H1 (cell line): Measurements from ENCODE around the gene CCDC182. TPM values are rescaled to one million over a fixed set of nuclear protein-coding genes. Genes with fewer than 3 reads are reported as not detected.

Experiments
- CTBP2 ChIP-seq: IDR thresholded peaks from 2 replicates; pipeline ENCODE4 v1.7.0; 2011; ENCODE audit warnings: borderline replicate concordance, mild to moderate bottlenecking, moderate library complexity, mixed read lengths, low read length; ENCODE audit not compliant: insufficient read depth, insufficient read length
- polyA plus RNA-seq, 7 experiments: library from polyadenylated mRNA; depleted of rRNA in 3 of 7; stranded (reverse) in 5 of 7; unstranded in 2 of 7; fragments of >200 nt in 5 of 7; fragments of 200-250 nt in 2 of 7; gene quantifications; 1 replicate in 5 of 7; 2 replicates in 1 of 7; 4 replicates in 1 of 7; pipeline versions ENCODE4 v1.2.1 to v1.2.3, GENCODE V29; 2011 to 2013; ENCODE audit warnings: missing spikeins in 2 of 7, mixed read lengths in 2 of 7
- total RNA-seq: library from RNA; stranded (reverse); fragmentation: NEBNext Ultra II Directional; extraction: Animal tissue kit (Norgen Biotek cat#: 25700); gene quantifications from 2 replicates; pipeline ENCODE4 v1.2.1, GENCODE V29; 2021
- TF ChIP-seq, protein P1 (sequence below): fragments of 300-600 bp; sonication (generic); IDR thresholded peaks from 2 replicates; pipeline ENCODE4 v1.7.1; 2012; ENCODE audit warnings: low read length, moderate library complexity, mild to moderate bottlenecking, inconsistent platforms; ENCODE audit not compliant: insufficient replicate concordance
- TF ChIP-seq, protein P2 (sequence below): IDR thresholded peaks from 2 replicates; pipeline ENCODE4 v1.6.1; 2012; ENCODE audit warnings: inconsistent platforms

Gene CCDC182
- total and polyA plus RNA-seq, 2 of the 8 experiments (the other 6 are each of a cell fraction or from before 2014, with no cell fraction given): not detected

DNA sequence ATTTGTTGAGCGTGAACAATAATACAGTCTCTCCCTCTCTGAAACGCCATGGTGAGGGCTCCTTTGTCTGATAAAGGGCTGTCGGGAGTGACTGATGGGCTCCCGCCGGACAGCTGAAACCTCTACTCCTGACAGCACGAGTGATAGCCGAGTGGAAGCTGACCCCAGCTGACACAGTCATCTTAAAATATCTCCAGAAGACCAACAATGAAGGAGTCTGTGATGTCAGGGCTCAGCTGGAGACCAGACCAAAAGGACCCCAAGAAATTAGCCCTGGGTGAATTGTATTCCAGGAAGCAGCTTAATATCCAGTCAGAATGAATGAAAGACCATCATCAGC lies 22.4 kb downstream of the CCDC182 start (continued):
- TF ChIP-seq, protein P1, sequence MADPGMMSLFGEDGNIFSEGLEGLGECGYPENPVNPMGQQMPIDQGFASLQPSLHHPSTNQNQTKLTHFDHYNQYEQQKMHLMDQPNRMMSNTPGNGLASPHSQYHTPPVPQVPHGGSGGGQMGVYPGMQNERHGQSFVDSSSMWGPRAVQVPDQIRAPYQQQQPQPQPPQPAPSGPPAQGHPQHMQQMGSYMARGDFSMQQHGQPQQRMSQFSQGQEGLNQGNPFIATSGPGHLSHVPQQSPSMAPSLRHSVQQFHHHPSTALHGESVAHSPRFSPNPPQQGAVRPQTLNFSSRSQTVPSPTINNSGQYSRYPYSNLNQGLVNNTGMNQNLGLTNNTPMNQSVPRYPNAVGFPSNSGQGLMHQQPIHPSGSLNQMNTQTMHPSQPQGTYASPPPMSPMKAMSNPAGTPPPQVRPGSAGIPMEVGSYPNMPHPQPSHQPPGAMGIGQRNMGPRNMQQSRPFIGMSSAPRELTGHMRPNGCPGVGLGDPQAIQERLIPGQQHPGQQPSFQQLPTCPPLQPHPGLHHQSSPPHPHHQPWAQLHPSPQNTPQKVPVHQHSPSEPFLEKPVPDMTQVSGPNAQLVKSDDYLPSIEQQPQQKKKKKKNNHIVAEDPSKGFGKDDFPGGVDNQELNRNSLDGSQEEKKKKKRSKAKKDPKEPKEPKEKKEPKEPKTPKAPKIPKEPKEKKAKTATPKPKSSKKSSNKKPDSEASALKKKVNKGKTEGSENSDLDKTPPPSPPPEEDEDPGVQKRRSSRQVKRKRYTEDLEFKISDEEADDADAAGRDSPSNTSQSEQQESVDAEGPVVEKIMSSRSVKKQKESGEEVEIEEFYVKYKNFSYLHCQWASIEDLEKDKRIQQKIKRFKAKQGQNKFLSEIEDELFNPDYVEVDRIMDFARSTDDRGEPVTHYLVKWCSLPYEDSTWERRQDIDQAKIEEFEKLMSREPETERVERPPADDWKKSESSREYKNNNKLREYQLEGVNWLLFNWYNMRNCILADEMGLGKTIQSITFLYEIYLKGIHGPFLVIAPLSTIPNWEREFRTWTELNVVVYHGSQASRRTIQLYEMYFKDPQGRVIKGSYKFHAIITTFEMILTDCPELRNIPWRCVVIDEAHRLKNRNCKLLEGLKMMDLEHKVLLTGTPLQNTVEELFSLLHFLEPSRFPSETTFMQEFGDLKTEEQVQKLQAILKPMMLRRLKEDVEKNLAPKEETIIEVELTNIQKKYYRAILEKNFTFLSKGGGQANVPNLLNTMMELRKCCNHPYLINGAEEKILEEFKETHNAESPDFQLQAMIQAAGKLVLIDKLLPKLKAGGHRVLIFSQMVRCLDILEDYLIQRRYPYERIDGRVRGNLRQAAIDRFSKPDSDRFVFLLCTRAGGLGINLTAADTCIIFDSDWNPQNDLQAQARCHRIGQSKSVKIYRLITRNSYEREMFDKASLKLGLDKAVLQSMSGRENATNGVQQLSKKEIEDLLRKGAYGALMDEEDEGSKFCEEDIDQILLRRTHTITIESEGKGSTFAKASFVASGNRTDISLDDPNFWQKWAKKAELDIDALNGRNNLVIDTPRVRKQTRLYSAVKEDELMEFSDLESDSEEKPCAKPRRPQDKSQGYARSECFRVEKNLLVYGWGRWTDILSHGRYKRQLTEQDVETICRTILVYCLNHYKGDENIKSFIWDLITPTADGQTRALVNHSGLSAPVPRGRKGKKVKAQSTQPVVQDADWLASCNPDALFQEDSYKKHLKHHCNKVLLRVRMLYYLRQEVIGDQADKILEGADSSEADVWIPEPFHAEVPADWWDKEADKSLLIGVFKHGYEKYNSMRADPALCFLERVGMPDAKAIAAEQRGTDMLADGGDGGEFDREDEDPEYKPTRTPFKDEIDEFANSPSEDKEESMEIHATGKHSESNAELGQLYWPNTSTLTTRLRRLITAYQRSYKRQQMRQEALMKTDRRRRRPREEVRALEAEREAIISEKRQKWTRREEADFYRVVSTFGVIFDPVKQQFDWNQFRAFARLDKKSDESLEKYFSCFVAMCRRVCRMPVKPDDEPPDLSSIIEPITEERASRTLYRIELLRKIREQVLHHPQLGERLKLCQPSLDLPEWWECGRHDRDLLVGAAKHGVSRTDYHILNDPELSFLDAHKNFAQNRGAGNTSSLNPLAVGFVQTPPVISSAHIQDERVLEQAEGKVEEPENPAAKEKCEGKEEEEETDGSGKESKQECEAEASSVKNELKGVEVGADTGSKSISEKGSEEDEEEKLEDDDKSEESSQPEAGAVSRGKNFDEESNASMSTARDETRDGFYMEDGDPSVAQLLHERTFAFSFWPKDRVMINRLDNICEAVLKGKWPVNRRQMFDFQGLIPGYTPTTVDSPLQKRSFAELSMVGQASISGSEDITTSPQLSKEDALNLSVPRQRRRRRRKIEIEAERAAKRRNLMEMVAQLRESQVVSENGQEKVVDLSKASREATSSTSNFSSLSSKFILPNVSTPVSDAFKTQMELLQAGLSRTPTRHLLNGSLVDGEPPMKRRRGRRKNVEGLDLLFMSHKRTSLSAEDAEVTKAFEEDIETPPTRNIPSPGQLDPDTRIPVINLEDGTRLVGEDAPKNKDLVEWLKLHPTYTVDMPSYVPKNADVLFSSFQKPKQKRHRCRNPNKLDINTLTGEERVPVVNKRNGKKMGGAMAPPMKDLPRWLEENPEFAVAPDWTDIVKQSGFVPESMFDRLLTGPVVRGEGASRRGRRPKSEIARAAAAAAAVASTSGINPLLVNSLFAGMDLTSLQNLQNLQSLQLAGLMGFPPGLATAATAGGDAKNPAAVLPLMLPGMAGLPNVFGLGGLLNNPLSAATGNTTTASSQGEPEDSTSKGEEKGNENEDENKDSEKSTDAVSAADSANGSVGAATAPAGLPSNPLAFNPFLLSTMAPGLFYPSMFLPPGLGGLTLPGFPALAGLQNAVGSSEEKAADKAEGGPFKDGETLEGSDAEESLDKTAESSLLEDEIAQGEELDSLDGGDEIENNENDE: no peak
- no peak for TF ChIP-seq CTBP2
- TF ChIP-seq, protein P2, sequence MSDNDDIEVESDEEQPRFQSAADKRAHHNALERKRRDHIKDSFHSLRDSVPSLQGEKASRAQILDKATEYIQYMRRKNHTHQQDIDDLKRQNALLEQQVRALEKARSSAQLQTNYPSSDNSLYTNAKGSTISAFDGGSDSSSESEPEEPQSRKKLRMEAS: no peak
